Measurements from ENCODE around the gene MRPS10. TPM values are rescaled to one million over a fixed set of nuclear protein-coding genes. Genes with fewer than 3 reads are reported as not detected.

MRPS10 gene
- total and polyA plus RNA-seq, 2 donors (not counting 3 experiments of a cell fraction or from before 2014, with no cell fraction given): 23.2 to 37.7 TPM

DNA sequence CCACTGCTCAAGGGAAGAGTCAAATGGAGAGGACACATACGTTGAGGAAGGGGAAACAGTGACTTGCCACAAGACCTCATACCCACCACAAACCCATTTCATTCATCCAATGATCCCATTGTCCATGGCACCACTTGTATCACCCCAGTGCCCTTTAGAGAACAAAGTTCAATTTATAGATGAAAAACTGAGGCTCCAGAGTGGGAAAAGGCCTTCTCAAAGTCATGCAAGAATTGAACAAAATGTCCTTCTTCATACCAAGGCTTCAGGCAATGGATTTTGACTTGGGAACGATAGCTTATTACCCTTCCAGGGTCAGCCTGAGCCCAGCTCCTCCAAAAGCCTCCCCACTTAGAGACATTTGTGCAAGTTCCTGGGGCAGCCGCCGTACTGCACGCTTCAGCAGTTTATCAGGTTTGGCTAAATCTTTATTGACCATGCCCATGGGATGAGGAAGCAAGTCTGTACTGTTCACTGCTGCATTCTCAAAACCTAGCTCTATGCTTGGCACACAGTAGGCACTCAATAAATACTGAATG lies 47.3 kb upstream of the MRPS10 start:
- Histone ChIP-seq H3K9me3 (replicated peaks; ENCODE audit: control insufficient read depth, insufficient read depth, low read length) (no peaks in the 10 kb centered on the region), H3K36me3 (ENCODE audit: control insufficient read depth in 2 of 2, extremely low read depth in 1 of 2, insufficient read depth in 2 of 2, low read length in 2 of 2) (no peaks in the 10 kb centered on the region), H3K79me2 (ENCODE audit: control insufficient read depth, insufficient read depth, low read length) (no peaks in the 10 kb centered on the region), H3K27me3 (ENCODE audit: control insufficient read depth in 2 of 2, insufficient read depth in 2 of 2, low read length in 2 of 2) (peaks cover 0 to 3% of the 10 kb centered on the region in 2 experiments), H3K9me1 (replicated peaks; ENCODE audit: control insufficient read depth, extremely low read depth, insufficient read depth, low read length) (no peaks in the 10 kb centered on the region), H4K20me1 (replicated peaks; ENCODE audit: control insufficient read depth, extremely low read depth, insufficient read depth, low read length) (no peaks in the 10 kb centered on the region), H3K27ac (ENCODE audit: insufficient read depth, low read depth, low read length) (no peak overlapping the region), H3K4me3 (replicated peaks in 1 of 3; ENCODE audit: insufficient read depth in 1 of 3, low read depth in 1 of 3, low read length in 3 of 3) (no peak overlapping the region), H3K4me2 (ENCODE audit: insufficient read depth, low read length) (no peak overlapping the region), H3K4me1 (ENCODE audit: control insufficient read depth, extremely low read depth, insufficient read depth, low read length) (no peaks in the 10 kb centered on the region), H3K9ac (replicated peaks; ENCODE audit: extremely low read depth, insufficient read depth, low read length) (no peak overlapping the region), H2AFZ (ENCODE audit: low read depth, low read length) (no peak overlapping the region)
- no TSS peak for BruUV-seq (replicated peaks)
- intact Hi-C loops (cut with micrococcal nuclease) (loop anchor here (5.0 kb wide), 2 partner anchors 187 to 267 kb away; partner anchors contain the start of gene TRERF1), dilution Hi-C loops (cut with MboI; ENCODE audit: extremely low pct_ligation_motif_present, low sequenced_read_pairs) (no loop called here)
- DNase-seq (ENCODE audit: low read depth, low spot score): no peak
- CTCF ChIA-PET: interaction anchor here (1.0 to 9.2 kb wide), 5 partner anchors 10 to 282 kb away, joined by 3 to 174 read pairs (median 3); no protein-coding TSS in a partner anchor
- TF ChIP-seq, protein P1, sequence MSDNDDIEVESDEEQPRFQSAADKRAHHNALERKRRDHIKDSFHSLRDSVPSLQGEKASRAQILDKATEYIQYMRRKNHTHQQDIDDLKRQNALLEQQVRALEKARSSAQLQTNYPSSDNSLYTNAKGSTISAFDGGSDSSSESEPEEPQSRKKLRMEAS (IDR thresholded peaks at IDR 0.05; ENCODE audit: insufficient read depth, insufficient read length): no peak
- no peak for TF ChIP-seq CTCF (IDR thresholded peaks at IDR 0.05; ENCODE audit: extremely low read depth in 1 of 2, insufficient read depth in 1 of 2, low read depth in 1 of 2, low read length in 2 of 2)
- no peak for TF ChIP-seq EZH2 (IDR thresholded peaks at IDR 0.05; ENCODE audit: borderline replicate concordance, low read depth, low read length, severe bottlenecking)
- TF ChIP-seq JUN (IDR thresholded peaks at IDR 0.05; ENCODE audit: borderline replicate concordance, insufficient read depth, insufficient read length, low read depth): no peak
- TF ChIP-seq FOS (IDR thresholded peaks at IDR 0.05; ENCODE audit: borderline replicate concordance, insufficient read depth, low read length): no peak
- no peak for TF ChIP-seq MYC (IDR thresholded peaks at IDR 0.05; ENCODE audit: low read depth, low read length)
- TF ChIP-seq POLR2AphosphoS5 (IDR thresholded peaks at IDR 0.05; ENCODE audit: insufficient read depth, low read depth, low read length): no peak
- no peak for TF ChIP-seq GATA2 (IDR thresholded peaks at IDR 0.05; ENCODE audit: insufficient read depth, insufficient read length, low read depth, low read length)
- TF ChIP-seq POLR2A (IDR thresholded peaks at IDR 0.05; ENCODE audit: low read depth, low read length): no peak
- POLR2A ChIA-PET: no interaction called here
- FAIRE-seq: no peak
